Fibroblast of skin of left biceps (primary cell): Measurements from ENCODE around the gene NHS.
A peak's percentile ranks its signal among the peaks of the same experiment; 100 is the strongest.

ENCODE experiments used
- DNase-seq, 2 experiments: peaks; one replicate each; pipeline ENCODE4 v3.0.0-alpha.2; 2013; ENCODE audit warnings: low read depth in 2 of 2

The NHS gene

DNA sequence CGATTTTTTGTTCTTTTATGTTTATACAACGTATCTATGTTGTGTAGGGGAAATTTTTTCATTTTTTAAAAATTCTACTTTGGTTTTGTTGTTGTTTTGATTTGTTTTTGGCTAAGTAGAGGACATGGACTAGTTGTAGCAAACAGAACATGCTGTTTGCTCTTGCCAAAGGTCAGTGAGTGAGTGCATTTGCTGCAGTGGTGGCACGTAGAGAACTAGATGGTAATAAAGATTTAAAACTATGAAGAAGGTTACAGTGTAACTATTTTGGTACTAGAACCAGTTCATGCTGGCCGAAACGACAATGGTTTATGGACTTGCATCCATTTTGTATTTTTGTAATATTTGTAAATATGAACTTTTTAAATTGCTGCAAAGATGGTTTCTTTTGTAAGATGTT, 360.4 kb downstream of the NHS start:
- DNase-seq: no peak

GRCh38 chrX:17736478-17736855, 361.5 kb downstream of the NHS start:
- DNase-seq: no peak

DNA sequence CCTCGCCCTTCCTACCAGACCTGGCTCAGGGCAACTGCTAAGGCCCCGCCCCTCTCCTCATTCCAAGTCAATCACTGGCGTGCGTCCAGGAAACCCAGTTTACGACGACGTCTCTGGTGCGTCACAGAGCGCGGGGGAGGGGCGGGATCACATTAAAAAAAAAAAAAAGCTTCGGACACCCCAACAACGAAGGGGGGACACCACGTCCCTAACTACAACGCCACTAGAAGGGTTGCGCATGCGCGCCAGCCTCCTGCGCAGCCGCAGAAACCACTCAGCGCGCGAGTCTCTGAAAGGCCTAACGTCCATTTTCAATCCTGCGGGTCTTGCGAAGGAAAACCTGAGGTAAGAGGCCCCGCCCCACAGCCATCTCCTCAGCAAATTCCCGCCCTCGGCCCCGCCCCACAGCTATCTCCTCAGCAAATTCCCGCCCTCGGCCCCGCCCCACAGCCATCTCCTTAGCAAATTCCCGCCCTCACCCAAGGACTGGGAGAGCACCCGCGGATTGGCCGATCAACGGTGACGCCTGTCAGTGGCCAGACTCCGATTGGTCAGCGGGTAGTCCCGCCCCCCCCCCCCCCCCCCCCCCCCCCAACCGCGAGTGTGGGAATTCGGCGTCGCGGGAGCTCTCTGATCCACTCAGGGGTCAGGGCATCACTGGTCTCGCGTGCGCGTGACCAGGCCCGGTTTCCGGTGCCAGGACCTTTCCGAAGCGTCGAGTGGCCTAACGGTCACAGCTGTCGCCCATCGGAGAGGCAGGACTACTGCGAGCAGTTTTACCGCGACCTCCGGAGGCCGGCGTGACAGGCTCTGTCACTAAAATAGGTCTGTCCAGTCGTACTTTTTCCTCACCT, 362.1 kb downstream of the NHS start, which contains the start of gene SCML1:
Gene SCML1 (plus strand): TSS at position 638 of the 854 bp plus-strand sequence. CDS start 6,694 bp downstream, outside the sequence.
- DNase-seq: peak; percentile 92 to 93

DNA sequence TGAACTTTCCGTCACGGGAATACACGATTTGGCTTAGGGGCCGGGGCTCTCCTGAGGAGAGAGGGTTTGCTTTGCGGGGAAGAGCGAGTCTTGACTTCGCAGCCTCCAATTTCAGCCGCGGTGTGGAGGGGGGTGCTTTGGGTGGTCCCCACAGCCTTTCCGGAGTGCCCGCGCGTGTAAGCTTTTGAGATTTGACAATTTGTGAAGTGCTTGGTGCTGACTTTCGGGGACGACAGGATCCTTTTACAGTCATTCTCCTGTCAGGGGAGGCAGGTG, 362.6 kb downstream of the NHS start:
- DNase-seq: no peak

DNA sequence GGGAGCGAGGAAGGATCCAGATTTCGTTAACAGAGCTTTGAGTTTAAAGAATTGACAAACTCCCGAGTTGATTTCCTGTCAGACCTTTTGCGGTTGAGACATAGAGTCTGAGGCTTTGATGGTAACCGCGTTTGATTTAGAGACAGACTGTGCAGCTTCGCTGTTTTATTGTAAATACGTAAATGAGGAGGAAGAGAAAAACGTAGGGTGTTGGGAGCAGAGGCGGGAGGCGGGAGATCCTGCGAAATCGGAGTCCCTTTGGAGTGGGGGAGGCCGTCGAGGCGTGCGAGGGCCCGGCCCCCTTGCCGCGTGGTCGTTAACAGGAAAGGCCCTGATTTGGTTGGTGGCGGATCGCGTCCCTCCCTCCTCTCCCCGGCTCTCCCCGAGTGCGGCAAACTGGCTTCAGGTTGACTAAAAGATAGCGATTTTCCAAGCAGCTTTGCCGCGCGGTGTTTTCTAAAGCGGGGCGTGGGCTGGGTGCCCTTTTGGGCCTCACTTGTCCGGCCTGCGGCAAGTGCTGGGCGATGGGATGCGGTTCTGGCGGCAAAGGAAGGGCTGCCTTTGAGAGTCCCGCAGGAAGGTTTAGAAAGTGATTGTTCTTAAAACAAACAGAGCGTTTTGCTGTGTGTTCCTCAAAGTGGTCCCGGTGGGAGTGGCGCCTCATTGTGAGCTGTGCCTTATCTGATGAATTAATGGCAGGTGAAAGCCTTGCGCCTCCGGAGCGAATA, 363.1 kb downstream of the NHS start:
- no peak for DNase-seq

- DNase-seq: no peak
Measured at GRCh38 chrX:17738737-17739535, 363.9 kb downstream of the NHS start.

DNA sequence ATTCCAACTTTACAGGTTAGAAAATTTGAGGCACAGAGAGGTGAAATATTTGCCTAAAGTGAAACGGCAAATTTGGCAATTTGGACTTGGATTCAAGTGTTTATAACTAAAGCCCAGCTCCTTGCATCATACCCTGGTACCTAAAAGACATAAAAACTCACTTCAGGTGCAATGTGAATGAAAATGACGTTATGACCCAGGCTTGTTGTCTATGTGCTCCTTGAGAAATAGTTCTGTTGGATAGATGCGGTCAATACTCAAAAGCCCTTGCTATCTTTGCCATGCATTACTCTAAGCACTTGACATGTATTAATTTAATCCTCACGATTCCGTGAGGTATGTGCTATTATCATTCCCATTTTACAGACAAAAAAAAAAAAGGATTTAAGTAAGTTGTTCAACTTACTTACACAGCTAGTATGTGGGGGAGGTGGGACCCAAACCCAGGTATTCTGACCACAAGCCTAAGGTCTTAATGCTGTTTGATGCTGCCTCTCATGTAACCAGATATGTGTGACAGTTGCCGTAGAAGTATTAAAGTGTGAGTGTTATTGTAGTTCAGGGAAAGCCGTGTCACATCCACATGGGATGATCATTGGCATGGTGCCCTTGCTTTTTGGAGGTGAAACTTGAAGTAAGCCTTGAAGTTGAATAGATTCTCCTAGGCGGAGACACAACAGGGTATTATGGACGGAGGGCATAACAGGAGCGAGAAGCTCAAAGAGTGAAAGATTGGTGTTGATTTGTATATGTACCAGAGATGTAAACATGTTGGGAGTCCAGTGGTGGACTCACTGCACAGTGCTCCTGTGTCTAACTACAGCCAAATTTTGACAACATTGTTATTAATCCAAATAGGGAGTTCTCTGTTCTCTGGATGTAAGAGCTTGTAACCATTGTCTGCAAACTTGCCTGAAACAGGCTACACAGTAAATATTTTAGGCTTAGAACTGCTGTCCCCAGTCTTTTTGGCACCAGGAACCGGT, 365.4 kb downstream of the NHS start:
- no peak for DNase-seq

- DNase-seq: no peak
Measured at GRCh38 chrX:17741123-17741511, 366.1 kb downstream of the NHS start.

DNA sequence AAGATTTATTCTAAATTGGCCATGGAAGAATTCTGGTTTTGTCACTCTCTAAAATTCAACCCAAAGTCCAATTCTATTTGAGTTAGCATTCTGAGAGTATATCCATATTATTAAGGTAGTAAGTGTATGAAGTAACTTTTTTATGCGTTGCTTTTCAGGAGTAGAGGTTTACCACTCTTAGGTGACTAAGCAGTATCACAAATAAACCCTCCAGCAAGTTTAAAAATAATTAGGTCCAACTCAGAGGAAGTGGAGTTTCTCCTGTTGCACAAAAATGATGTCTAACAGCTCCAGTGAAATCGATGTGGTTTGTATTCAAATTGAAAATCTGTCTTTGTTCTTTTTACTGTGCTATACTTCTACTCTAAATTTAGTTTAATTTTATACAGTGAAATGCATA, 368.9 kb downstream of the NHS start:
- no peak for DNase-seq

DNA sequence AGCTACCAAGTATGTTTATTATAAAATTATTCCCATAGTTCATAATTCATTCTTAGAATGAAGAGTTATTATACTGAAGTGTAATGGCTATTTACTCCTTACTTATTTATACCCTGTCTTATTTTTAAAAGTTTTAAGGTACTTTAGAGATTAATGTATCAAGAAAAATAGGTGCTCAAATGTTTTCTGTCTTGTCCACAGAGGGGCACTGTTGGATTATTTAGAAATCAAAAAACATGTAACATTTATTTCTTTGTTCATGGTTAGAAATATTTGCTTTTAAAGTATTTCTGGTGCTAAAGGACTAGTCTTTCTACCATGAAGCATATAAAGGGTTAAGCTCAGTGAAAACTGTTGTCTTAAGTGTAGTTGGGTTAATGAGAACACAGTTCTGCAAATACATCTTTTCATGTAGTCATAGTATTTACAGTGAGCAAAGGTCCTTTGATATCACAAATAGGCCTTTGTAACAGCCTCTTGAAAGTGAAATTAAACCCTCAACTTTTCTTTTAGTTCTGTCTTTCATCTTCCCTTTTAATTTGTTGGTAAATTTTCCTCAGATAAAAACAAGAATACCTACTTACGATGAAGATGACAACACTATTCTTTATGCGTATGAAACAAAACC, 370.0 kb downstream of the NHS start:
- DNase-seq: no peak

DNA sequence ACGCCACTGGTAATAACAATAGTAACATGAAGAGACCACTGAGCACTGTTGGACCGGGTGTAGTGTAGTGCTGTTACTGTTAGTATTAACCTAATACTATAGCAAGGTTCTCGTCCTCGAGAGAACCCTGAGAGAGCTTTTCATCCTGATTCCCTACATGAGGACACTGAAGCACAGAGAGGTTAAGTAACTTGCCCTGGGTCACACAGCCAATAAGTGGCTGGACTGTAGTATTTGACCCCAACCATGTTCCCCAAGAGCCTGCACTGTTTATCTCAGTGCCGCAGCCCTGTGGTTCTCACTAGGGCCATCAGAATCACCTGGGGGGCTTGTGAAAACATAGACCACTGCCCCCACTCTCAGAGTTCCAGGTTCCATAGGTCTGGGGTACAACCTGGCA, 372.7 kb downstream of the NHS start:
- no peak for DNase-seq

GRCh38 chrX:17748684-17749083, 373.7 kb downstream of the NHS start:
- no peak for DNase-seq

GRCh38 chrX:17750436-17750835, 375.4 kb downstream of the NHS start:
- no peak for DNase-seq

DNA sequence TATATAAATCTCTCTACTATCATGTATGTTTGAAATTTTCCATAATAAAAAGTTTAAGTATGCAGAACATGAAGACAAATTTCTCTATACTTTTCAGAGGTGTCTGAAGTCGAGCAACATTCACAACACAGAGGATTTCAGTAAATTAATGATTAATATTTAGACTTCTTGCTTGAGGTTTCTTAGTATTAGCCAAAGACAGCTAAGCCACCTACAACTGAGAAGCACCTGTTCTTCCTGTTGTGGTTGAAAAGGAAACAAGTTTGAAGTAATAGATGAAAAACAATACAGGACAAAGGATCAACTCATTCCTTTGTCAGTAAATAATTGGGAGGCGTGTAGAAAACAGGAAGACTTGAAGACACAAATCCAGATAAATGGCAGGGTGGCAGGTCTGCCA, 383.4 kb downstream of the NHS start:
- no peak for DNase-seq

- no peak for DNase-seq
Measured at GRCh38 chrX:17759990-17760389, 385.0 kb downstream of the NHS start.

GRCh38 chrX:17767734-17768133, 392.7 kb downstream of the NHS start:
- no peak for DNase-seq

DNA sequence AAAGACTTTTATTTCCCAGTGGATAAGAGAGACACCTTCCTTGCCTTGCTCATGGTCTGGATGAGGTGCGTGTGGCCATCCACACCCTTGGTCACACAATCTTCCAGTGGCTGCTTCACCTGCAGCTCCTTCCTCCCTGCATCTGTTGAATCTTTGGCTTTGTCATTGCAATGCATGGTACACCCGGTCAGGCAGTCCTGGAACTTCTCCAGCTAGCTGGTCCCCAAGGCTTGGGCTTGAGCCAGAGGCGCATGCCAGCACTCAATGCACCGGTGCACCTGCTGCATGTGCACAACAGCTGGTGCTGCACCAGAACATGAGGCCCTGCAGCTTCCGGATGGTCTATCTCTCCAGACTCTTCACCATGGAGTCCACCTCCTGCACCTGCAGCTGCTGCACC, 394.0 kb downstream of the NHS start:
- no peak for DNase-seq

DNA sequence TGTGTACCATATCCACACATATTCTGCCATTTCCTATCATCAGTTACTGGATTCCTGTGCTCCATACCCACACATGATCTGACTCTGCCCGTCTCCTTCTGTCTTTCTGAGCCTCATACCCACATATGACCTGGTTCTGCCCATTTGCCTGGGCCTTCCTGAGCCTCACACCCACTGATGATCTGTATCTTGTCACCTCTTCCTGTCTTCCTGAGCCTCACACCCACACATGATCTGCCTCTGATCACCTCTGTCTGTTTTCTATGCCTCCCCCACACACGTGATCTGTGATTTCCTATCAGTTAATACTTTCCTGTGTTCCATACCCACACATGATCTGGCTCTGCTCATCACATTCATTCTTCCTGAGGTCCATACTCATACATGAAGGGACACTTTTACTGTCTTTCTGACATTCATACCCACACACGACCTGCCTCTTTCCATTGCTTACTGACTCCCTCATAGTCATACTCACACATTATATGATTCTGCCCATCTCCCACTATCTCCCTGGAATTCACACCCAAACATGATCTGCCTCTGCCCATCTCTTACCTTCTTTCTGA, 394.8 kb downstream of the NHS start:
- DNase-seq: no peak

- DNase-seq: no peak
Measured at GRCh38 chrX:17773221-17773876, 398.3 kb downstream of the NHS start.

DNA sequence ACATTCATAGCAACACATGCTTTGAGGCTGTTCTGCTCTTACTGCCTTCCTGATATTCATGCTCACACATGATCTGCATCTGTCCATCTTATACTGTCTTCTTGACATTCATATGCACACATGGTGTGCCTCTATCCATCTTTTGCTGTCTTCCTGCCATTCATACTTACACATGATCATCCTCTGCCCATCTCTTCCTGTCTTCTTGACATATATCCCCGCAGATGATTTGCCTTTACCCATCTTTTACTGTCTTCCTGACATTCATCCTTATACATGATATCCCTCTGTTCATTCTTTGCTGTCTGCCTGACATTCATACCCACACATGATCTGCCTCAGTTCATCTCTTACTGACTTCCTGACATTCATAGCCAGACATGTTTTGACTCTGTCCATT, 399.1 kb downstream of the NHS start:
- no peak for DNase-seq
